ENCODE results near the gene PAPPA. TPM values are rescaled to one million over a fixed set of nuclear protein-coding genes. Genes with fewer than 3 reads are reported as not detected.

Gene PAPPA
- total and polyA plus RNA-seq, 3 experiments from 2014 or later = not detected

GRCh38 chr9:116166713-116167112 lies 13.1 kb downstream of the PAPPA start:
- no peaks in the 10 kb centered on the region for H3K4me1 ChIP-seq (ENCODE audit: insufficient read depth, low read length)
- H3K4me3 ChIP-seq (ENCODE audit: low read length) = no peak overlapping the region
- H3K27ac ChIP-seq (ENCODE audit: low read depth, low read length) = no peak overlapping the region
- no peak for DNase-seq
- no peak overlapping the region for H3K4me3 Mint-ChIP-seq
- ChIA-PET POLR2A (no interaction called here), CTCF (no interaction called here)
- H3K27me3 Mint-ChIP-seq = no peaks in the 10 kb centered on the region
- peaks cover 0 to 5% (median 0%) of the 10 kb centered on the region in 5 donors for H3K9me3 Mint-ChIP-seq
- no peak overlapping the region for H3K27ac Mint-ChIP-seq
- H3K36me3 Mint-ChIP-seq = no peaks in the 10 kb centered on the region
- no peaks in the 10 kb centered on the region for H3K9me3 ChIP-seq (ENCODE audit: low read length)
- no peaks in the 10 kb centered on the region for H3K36me3 ChIP-seq (ENCODE audit: insufficient read depth, low read length)
- no peaks in the 10 kb centered on the region for H3K27me3 ChIP-seq (ENCODE audit: insufficient read depth, low read length, poor library complexity, severe bottlenecking)
- no peaks in the 10 kb centered on the region for H3K4me1 Mint-ChIP-seq

DNA sequence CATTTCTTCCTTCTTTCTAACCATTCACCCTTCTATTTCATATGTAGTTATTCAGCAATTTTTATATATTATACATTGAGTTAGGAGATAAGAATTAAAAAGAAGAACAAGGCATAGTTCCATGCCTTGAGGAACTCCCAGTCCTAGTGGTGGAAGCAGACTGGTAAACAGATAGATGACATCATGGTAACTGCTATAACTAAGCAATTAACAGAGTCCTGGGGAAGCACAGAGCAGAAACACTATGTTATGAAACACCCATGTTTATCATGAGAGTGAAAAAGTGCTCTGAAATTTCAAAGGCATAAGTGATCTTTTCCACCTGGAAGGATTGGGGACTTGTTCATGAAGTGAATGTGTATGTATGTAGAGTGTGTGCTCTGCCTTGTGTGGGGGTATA lies 14.6 kb downstream of the PAPPA start:
- CTCF ChIA-PET = no interaction called here
- no peaks in the 10 kb centered on the region for H3K27me3 Mint-ChIP-seq
- H3K9me3 ChIP-seq (ENCODE audit: low read length) = no peaks in the 10 kb centered on the region

DNA sequence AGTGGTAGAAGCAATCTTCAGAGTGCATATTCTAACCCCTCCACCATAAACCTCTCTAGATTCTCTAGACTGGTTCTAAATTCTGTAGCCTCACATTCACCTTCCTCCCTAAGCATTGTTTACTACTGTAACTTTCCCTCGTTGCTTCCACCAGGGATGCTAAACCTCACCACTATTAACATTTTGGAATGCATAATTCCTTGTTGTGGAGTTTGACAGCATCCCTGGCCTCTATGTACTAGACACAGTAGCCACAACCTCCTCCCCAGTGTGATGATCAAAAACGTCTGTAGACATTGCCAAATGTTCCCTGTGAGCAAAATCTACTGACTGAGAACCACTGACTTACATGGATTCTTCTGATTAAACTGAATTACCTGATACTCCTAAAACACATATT lies 18.6 kb downstream of the PAPPA start:
- Mint-ChIP-seq H3K4me3 (no peak overlapping the region), H3K4me1 (no peaks in the 10 kb centered on the region), H3K36me3 (no peaks in the 10 kb centered on the region), H3K27me3 (peaks cover 0 to 3% of the 10 kb centered on the region in 2 donors), H3K9me3 (peaks cover 0 to 5% (median 0%) of the 10 kb centered on the region in 5 donors), H3K27ac (no peak overlapping the region)
- no peaks in the 10 kb centered on the region for H3K4me1 ChIP-seq (ENCODE audit: insufficient read depth, low read length)
- H3K36me3 ChIP-seq (ENCODE audit: insufficient read depth, low read length) = no peaks in the 10 kb centered on the region
- H3K27me3 ChIP-seq (ENCODE audit: insufficient read depth, low read length, poor library complexity, severe bottlenecking) = no peaks in the 10 kb centered on the region
- ChIA-PET POLR2A (no interaction called here), CTCF (no interaction called here)
- DNase-seq = no peak
- H3K4me3 ChIP-seq (ENCODE audit: low read length) = no peak overlapping the region
- no peak overlapping the region for H3K27ac ChIP-seq (ENCODE audit: low read depth, low read length)
- no peaks in the 10 kb centered on the region for H3K9me3 ChIP-seq (ENCODE audit: low read length)

More for the DNA sequence above, 14.6 kb downstream of the PAPPA start:
- peaks cover 0 to 4% (median 0%) of the 10 kb centered on the region in 5 donors for H3K9me3 Mint-ChIP-seq
- H3K27me3 ChIP-seq (ENCODE audit: insufficient read depth, low read length, poor library complexity, severe bottlenecking) = no peaks in the 10 kb centered on the region
- no peak for DNase-seq
- H3K4me3 Mint-ChIP-seq = no peak overlapping the region
- no peak overlapping the region for H3K27ac ChIP-seq (ENCODE audit: low read depth, low read length)
- no peaks in the 10 kb centered on the region for H3K4me1 Mint-ChIP-seq
- H3K36me3 ChIP-seq (ENCODE audit: insufficient read depth, low read length) = no peaks in the 10 kb centered on the region
- H3K27ac Mint-ChIP-seq = no peak overlapping the region
- no peaks in the 10 kb centered on the region for H3K4me1 ChIP-seq (ENCODE audit: insufficient read depth, low read length)
- POLR2A ChIA-PET = no interaction called here
- H3K4me3 ChIP-seq (ENCODE audit: low read length) = no peak overlapping the region
- H3K36me3 Mint-ChIP-seq = no peaks in the 10 kb centered on the region

GRCh38 chr9:116174347-116174746 lies 20.8 kb downstream of the PAPPA start:
- peaks cover 0 to 5% (median 0%) of the 10 kb centered on the region in 5 donors for H3K9me3 Mint-ChIP-seq
- no peak for DNase-seq
- H3K9me3 ChIP-seq (ENCODE audit: low read length) = no peaks in the 10 kb centered on the region
- CTCF ChIA-PET = no interaction called here
- POLR2A ChIA-PET = no interaction called here
- H3K27me3 ChIP-seq (ENCODE audit: insufficient read depth, low read length, poor library complexity, severe bottlenecking) = no peaks in the 10 kb centered on the region
- H3K4me3 Mint-ChIP-seq = no peak overlapping the region
- no peaks in the 10 kb centered on the region for H3K36me3 Mint-ChIP-seq
- no peak overlapping the region for H3K27ac ChIP-seq (ENCODE audit: low read depth, low read length)
- H3K4me3 ChIP-seq (ENCODE audit: low read length) = no peak overlapping the region
- no peaks in the 10 kb centered on the region for H3K4me1 Mint-ChIP-seq
- H3K4me1 ChIP-seq (ENCODE audit: insufficient read depth, low read length) = no peaks in the 10 kb centered on the region
- H3K36me3 ChIP-seq (ENCODE audit: insufficient read depth, low read length) = no peaks in the 10 kb centered on the region
- H3K27ac Mint-ChIP-seq = no peak overlapping the region
- peaks cover 0 to 3% of the 10 kb centered on the region in 2 donors for H3K27me3 Mint-ChIP-seq

GRCh38 chr9:116175614-116176013 lies 22.0 kb downstream of the PAPPA start:
- no peak overlapping the region for H3K4me3 ChIP-seq (ENCODE audit: low read length)
- no peak overlapping the region for H3K27ac ChIP-seq (ENCODE audit: low read depth, low read length)
- no peak overlapping the region for H3K4me3 Mint-ChIP-seq
- no peak for DNase-seq
- H3K27me3 ChIP-seq (ENCODE audit: insufficient read depth, low read length, poor library complexity, severe bottlenecking) = no peaks in the 10 kb centered on the region
- ChIA-PET CTCF (no interaction called here), POLR2A (no interaction called here)
- no peaks in the 10 kb centered on the region for H3K4me1 Mint-ChIP-seq
- H3K36me3 Mint-ChIP-seq = no peaks in the 10 kb centered on the region
- no peak overlapping the region for H3K27ac Mint-ChIP-seq
- H3K9me3 Mint-ChIP-seq = peaks cover 0 to 5% (median 0%) of the 10 kb centered on the region in 5 donors
- H3K36me3 ChIP-seq (ENCODE audit: insufficient read depth, low read length) = no peaks in the 10 kb centered on the region
- H3K27me3 Mint-ChIP-seq = peaks cover 3% of the 10 kb centered on the region in 2 donors
- H3K4me1 ChIP-seq (ENCODE audit: insufficient read depth, low read length) = no peaks in the 10 kb centered on the region
- H3K9me3 ChIP-seq (ENCODE audit: low read length) = no peaks in the 10 kb centered on the region

GRCh38 chr9:116178481-116179211 lies 25.1 kb downstream of the PAPPA start:
- Mint-ChIP-seq H3K27ac (no peak overlapping the region), H3K27me3 (peaks cover 0 to 3% of the 10 kb centered on the region in 2 donors), H3K4me3 (no peak overlapping the region), H3K4me1 (no peaks in the 10 kb centered on the region), H3K36me3 (no peaks in the 10 kb centered on the region), H3K9me3 (peaks cover 0 to 3% (median 0%) of the 10 kb centered on the region in 5 donors)
- Histone ChIP-seq H3K4me1 (ENCODE audit: insufficient read depth, low read length) (no peaks in the 10 kb centered on the region), H3K4me3 (ENCODE audit: low read length) (no peak overlapping the region), H3K27me3 (ENCODE audit: insufficient read depth, low read length, poor library complexity, severe bottlenecking) (no peaks in the 10 kb centered on the region), H3K36me3 (ENCODE audit: insufficient read depth, low read length) (no peaks in the 10 kb centered on the region), H3K9me3 (ENCODE audit: low read length) (no peaks in the 10 kb centered on the region), H3K27ac (ENCODE audit: low read depth, low read length) (no peak overlapping the region)
- CTCF ChIA-PET = no interaction called here
- DNase-seq = no peak
- POLR2A ChIA-PET = no interaction called here

DNA sequence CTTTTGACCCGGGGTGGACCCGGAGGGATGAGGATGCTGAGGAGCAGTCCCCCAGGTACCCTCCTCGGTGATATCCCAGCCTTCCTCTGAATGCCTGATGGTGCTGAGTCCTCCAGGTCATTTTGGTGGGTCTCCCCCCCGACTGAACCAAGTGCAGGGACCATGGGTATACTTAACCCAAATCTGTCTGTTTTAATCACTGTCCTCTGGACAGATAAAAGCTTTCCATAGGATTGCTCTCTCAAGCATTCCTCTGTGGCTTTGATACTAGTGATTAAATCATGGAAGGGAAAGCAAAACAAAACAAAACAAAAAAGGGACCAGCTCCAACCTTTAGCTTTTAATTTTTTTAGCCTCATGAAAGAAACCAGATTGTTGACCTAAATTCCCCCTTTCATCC lies 26.0 kb downstream of the PAPPA start:
- H3K4me1 ChIP-seq (ENCODE audit: insufficient read depth, low read length) = no peaks in the 10 kb centered on the region
- no peak for DNase-seq
- H3K36me3 ChIP-seq (ENCODE audit: insufficient read depth, low read length) = no peaks in the 10 kb centered on the region
- H3K4me3 Mint-ChIP-seq = no peak overlapping the region
- H3K27ac ChIP-seq (ENCODE audit: low read depth, low read length) = no peak overlapping the region
- no peak overlapping the region for H3K4me3 ChIP-seq (ENCODE audit: low read length)
- H3K9me3 ChIP-seq (ENCODE audit: low read length) = no peaks in the 10 kb centered on the region
- H3K27me3 Mint-ChIP-seq = peaks cover 0 to 3% of the 10 kb centered on the region in 2 donors
- no peak overlapping the region for H3K27ac Mint-ChIP-seq
- no peaks in the 10 kb centered on the region for H3K27me3 ChIP-seq (ENCODE audit: insufficient read depth, low read length, poor library complexity, severe bottlenecking)
- ChIA-PET POLR2A (no interaction called here), CTCF (no interaction called here)
- peaks cover 0 to 3% (median 0%) of the 10 kb centered on the region in 5 donors for H3K9me3 Mint-ChIP-seq
- no peaks in the 10 kb centered on the region for H3K36me3 Mint-ChIP-seq
- no peaks in the 10 kb centered on the region for H3K4me1 Mint-ChIP-seq

DNA sequence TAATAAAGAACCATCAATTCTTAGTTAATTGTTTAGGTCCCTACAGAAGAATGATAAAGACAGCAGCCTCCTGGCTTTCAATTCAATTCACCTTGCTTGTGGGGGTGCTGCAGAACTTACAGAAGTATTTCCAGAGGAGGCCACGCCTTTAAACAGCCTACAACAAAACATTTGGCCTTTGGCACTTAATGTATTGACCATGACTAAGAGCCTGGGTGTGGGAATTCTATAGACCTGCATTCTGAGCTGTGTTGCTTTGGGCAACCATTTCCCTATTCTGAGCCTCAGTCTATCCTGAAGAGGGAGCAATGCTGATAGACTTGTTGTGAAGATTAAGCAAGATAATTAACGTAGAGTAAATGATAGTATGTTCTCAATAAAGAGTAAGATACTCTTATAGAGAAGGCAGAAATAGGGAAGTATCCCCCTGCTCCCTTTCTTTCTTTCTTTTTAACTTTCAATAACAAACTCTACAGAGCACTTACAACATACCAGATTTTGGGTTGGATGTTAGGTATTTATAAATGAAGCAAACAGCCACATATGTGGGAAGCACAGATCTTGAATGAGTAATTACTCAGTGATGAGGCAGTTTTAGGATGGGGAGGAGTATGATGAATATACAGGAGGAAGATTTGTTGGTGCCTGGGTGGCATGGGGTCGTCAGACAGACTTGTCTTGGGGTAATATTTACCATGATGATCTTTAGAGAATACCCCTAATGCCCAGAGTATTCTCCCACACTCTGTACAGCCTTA lies 28.4 kb downstream of the PAPPA start:
- Histone ChIP-seq H3K4me1 (ENCODE audit: insufficient read depth, low read length) (no peaks in the 10 kb centered on the region), H3K4me3 (ENCODE audit: low read length) (no peak overlapping the region), H3K9me3 (ENCODE audit: low read length) (no peaks in the 10 kb centered on the region), H3K36me3 (ENCODE audit: insufficient read depth, low read length) (no peaks in the 10 kb centered on the region), H3K27me3 (ENCODE audit: insufficient read depth, low read length, poor library complexity, severe bottlenecking) (no peaks in the 10 kb centered on the region), H3K27ac (ENCODE audit: low read depth, low read length) (no peak overlapping the region)
- no peaks in the 10 kb centered on the region for H3K4me1 Mint-ChIP-seq
- H3K4me3 Mint-ChIP-seq = no peak overlapping the region
- H3K9me3 Mint-ChIP-seq = peaks cover 0 to 3% (median 0%) of the 10 kb centered on the region in 5 donors
- peaks cover 0 to 3% of the 10 kb centered on the region in 2 donors for H3K27me3 Mint-ChIP-seq
- H3K36me3 Mint-ChIP-seq = no peaks in the 10 kb centered on the region
- no peak overlapping the region for H3K27ac Mint-ChIP-seq
- no peak for DNase-seq
- ChIA-PET POLR2A (no interaction called here), CTCF (no interaction called here)
